ENCODE measurements around the gene SLC29A1.

Gene SLC29A1

GRCh38 chr6:44269921-44270525 is 46.6 kb downstream of the SLC29A1 start, which contains the start of gene TMEM151B:
Gene TMEM151B, plus strand, starts transcription at chr6:44270450. Its CDS starts 293 bp downstream, at chr6:44270743.
- no peak within 1 kb of the TSS for H3K27ac ChIP-seq
- TF ChIP-seq ZFX (IDR thresholded peaks at IDR 0.05; ENCODE audit: borderline replicate concordance) (no peak), CTCF (IDR thresholded peaks at IDR 0.05) (no peak)

- no peak overlapping the region for H3K27ac ChIP-seq
- TF ChIP-seq ZFX (IDR thresholded peaks at IDR 0.05; ENCODE audit: borderline replicate concordance), result no peak
- TF ChIP-seq CTCF (IDR thresholded peaks at IDR 0.05), result peak; percentile 28
These were observed 47.4 kb downstream of the SLC29A1 start for GRCh38 chr6:44270526-44271405.

GRCh38 chr6:44271406-44271723 is 48.0 kb downstream of the SLC29A1 start:
- TF ChIP-seq CTCF (IDR thresholded peaks at IDR 0.05), result no peak
- TF ChIP-seq ZFX (IDR thresholded peaks at IDR 0.05; ENCODE audit: borderline replicate concordance), result no peak

GRCh38 chr6:44271914-44272313 is 48.5 kb downstream of the SLC29A1 start:
- TF ChIP-seq ZFX (IDR thresholded peaks at IDR 0.05; ENCODE audit: borderline replicate concordance) (no peak), CTCF (IDR thresholded peaks at IDR 0.05) (no peak)
- H3K27ac ChIP-seq, result no peak overlapping the region

More at GRCh38 chr6:44271406-44271723, 48.0 kb downstream of the SLC29A1 start:
- H3K27ac ChIP-seq, result no peak overlapping the region

- TF ChIP-seq ZFX (IDR thresholded peaks at IDR 0.05; ENCODE audit: borderline replicate concordance) (no peak), CTCF (IDR thresholded peaks at IDR 0.05) (no peak)
- no peak overlapping the region for H3K27ac ChIP-seq
These were observed 49.1 kb downstream of the SLC29A1 start for GRCh38 chr6:44272529-44272928.

GRCh38 chr6:44272999-44273566 is 49.7 kb downstream of the SLC29A1 start:
- TF ChIP-seq CTCF (IDR thresholded peaks at IDR 0.05) (no peak), ZFX (IDR thresholded peaks at IDR 0.05; ENCODE audit: borderline replicate concordance) (no peak)
- no peak overlapping the region for H3K27ac ChIP-seq

GRCh38 chr6:44273617-44274016 is 50.2 kb downstream of the SLC29A1 start:
- no peak for TF ChIP-seq CTCF (IDR thresholded peaks at IDR 0.05)
- no peak for TF ChIP-seq ZFX (IDR thresholded peaks at IDR 0.05; ENCODE audit: borderline replicate concordance)
- no peak overlapping the region for H3K27ac ChIP-seq

Data from 22Rv1 (cell line).